IMR-90 (cell line): Measurements from ENCODE around the gene ERCC5. TPM values are rescaled to one million over a fixed set of nuclear protein-coding genes. Genes with fewer than 3 reads are reported as not detected.

ENCODE experiments used
- ATAC-seq: fragments of 200-7000 bp; cut with Tn5 transposase; 2 replicates; pipeline ENCODE4 v1.9.1; 2020; ENCODE audit warnings: low read depth, mild to moderate bottlenecking, moderate library complexity
- BruUV-seq: library from RNA; stranded (reverse); fragments of 400-500 nt; replicated peaks from 2 replicates; lab custom pipeline; 2021; lab: Mats Ljungman, UMichigan
- CTCF ChIA-PET: fragments of 300-600 bp; formaldehyde crosslinking; extraction: SDS; loops from one replicate; lab custom pipeline; 2021; ENCODE audit warnings: antibody characterized with exemption; lab: Yijun Ruan, JAX
- POLR2A ChIA-PET: fragments of 300-600 bp; sonication (Branson Sonifier 250); formaldehyde crosslinking; loops from one replicate; lab custom pipeline; 2022; ENCODE audit warnings: antibody characterized with exemption; ENCODE audit not compliant: unreplicated experiment; lab: Charles Lee
- DNase-seq: peaks from one replicate; pipeline ENCODE4 v3.0.0; 2013
- H2AFZ ChIP-seq: replicated peaks from 2 replicates; pipeline ENCODE3; 2013; ENCODE audit warnings: low read length, mild to moderate bottlenecking; ENCODE audit not compliant: poor library complexity
- H2AK5ac ChIP-seq: 2 replicates; pipeline ENCODE4 v1.6.1; 2013; ENCODE audit warnings: low read depth, low read length, inconsistent platforms
- H2AK9ac ChIP-seq: replicated peaks from 2 replicates; pipeline ENCODE3; 2013; ENCODE audit warnings: mild to moderate bottlenecking, low read depth, low read length, moderate library complexity; ENCODE audit not compliant: poor library complexity
- H2BK120ac ChIP-seq: 2 replicates; pipeline ENCODE4 v1.6.1; 2013; ENCODE audit warnings: low read depth, low read length, inconsistent platforms
- H2BK15ac ChIP-seq: 3 replicates; pipeline ENCODE4 v1.6.1; 2013; ENCODE audit warnings: low read depth, low read length, inconsistent platforms
- H2BK20ac ChIP-seq: 2 replicates; pipeline ENCODE4 v1.6.1; 2013; ENCODE audit warnings: low read depth, mild to moderate bottlenecking, inconsistent platforms, low read length, moderate library complexity
- H2BK5ac ChIP-seq: 2 replicates; pipeline ENCODE4 v1.6.1; 2013; ENCODE audit warnings: mild to moderate bottlenecking, low read depth, low read length, inconsistent platforms; ENCODE audit not compliant: poor library complexity, severe bottlenecking
- H3K14ac ChIP-seq: replicated peaks from 2 replicates; pipeline ENCODE4 v1.6.1; 2013; ENCODE audit warnings: low read depth, low read length, inconsistent platforms
- H3K18ac ChIP-seq: 2 replicates; pipeline ENCODE4 v1.6.1; 2013; ENCODE audit warnings: low read depth, low read length, control low read depth
- H3K23ac ChIP-seq: 2 replicates; pipeline ENCODE4 v1.6.1; 2013; ENCODE audit warnings: low read depth, low read length, inconsistent platforms
- H3K27ac ChIP-seq: 2 replicates; pipeline ENCODE4 v1.5.1; 2013; ENCODE audit warnings: mild to moderate bottlenecking, control low read depth, low read length; ENCODE audit not compliant: insufficient read depth
- H3K27me3 ChIP-seq: 2 replicates; pipeline ENCODE4 v1.6.1; 2013; ENCODE audit warnings: low read length; ENCODE audit not compliant: control insufficient read depth, insufficient read depth
- H3K36me3 ChIP-seq: 2 replicates; pipeline ENCODE4 v1.6.1; 2013; ENCODE audit warnings: low read length, mixed read lengths; ENCODE audit not compliant: control insufficient read depth, insufficient read depth
- H3K4ac ChIP-seq: 2 replicates; pipeline ENCODE4 v1.6.1; 2013; ENCODE audit warnings: low read depth, low read length, inconsistent platforms
- H3K4me1 ChIP-seq: 2 replicates; pipeline ENCODE4 v1.6.1; 2013; ENCODE audit warnings: low read length, mixed read lengths; ENCODE audit not compliant: control insufficient read depth, insufficient read depth
- H3K4me2 ChIP-seq: 2 replicates; pipeline ENCODE4 v1.6.1; 2013; ENCODE audit warnings: low read depth, mild to moderate bottlenecking, control low read depth, low read length, moderate library complexity
- H3K4me3 ChIP-seq: 2 replicates; pipeline ENCODE4 v1.5.1; 2013; ENCODE audit warnings: low read depth, mild to moderate bottlenecking, control low read depth, low read length, moderate library complexity; ENCODE audit not compliant: insufficient read depth
- H3K56ac ChIP-seq: 2 replicates; pipeline ENCODE4 v1.6.1; 2013; ENCODE audit warnings: low read length, inconsistent platforms; ENCODE audit not compliant: insufficient read depth; ENCODE audit errors: extremely low read depth
- H3K79me1 ChIP-seq, 2 experiments: 2 replicates each; pipeline ENCODE4 v1.6.1; 2013; ENCODE audit warnings: low read length in 2 of 2, inconsistent platforms in 1 of 2, low read depth in 1 of 2
- H3K9ac ChIP-seq: 2 replicates; pipeline ENCODE4 v1.6.1; 2013; ENCODE audit warnings: low read depth, low read length, control low read depth
- H3K9me1 ChIP-seq: 2 replicates; pipeline ENCODE4 v1.6.1; 2013; ENCODE audit warnings: low read length, inconsistent platforms; ENCODE audit not compliant: insufficient read depth
- H3K9me3 ChIP-seq: 2 replicates; pipeline ENCODE4 v1.6.1; 2013; ENCODE audit warnings: low read length; ENCODE audit not compliant: control insufficient read depth, insufficient read depth
- H4K20me1 ChIP-seq: 2 replicates; pipeline ENCODE4 v1.6.1; 2013; ENCODE audit warnings: low read length, inconsistent platforms; ENCODE audit not compliant: insufficient read depth
- H4K5ac ChIP-seq: 2 replicates; pipeline ENCODE4 v1.6.1; 2013; ENCODE audit warnings: mild to moderate bottlenecking, low read depth, low read length, control low read depth
- H4K8ac ChIP-seq, 2 experiments: 2 replicates each; pipeline ENCODE4 v1.6.1; 2013; ENCODE audit warnings: low read depth in 2 of 2, low read length in 2 of 2, control low read depth in 1 of 2, inconsistent platforms in 1 of 2
- H4K91ac ChIP-seq: 2 replicates; pipeline ENCODE4 v1.6.1; 2013; ENCODE audit warnings: low read depth, low read length, inconsistent platforms; ENCODE audit not compliant: insufficient read depth
- MAFK ChIP-seq: IDR thresholded peaks from 2 replicates; pipeline ENCODE4 v1.6.1; 2012; ENCODE audit warnings: low read depth, low read length, improper control_type of control experiment
- POLR2A ChIP-seq: IDR thresholded peaks from 2 replicates; pipeline ENCODE4 v1.6.1; 2012; ENCODE audit warnings: mild to moderate bottlenecking, low read depth, low read length
- WGBS, 2 experiments: methylation state at CpG; one replicate each; pipeline versions ENCODE4 v1.1.5 to v1.1.7; 2013; ENCODE audit warnings: missing lambda C conversion rate in 2 of 2; ENCODE audit not compliant: insufficient read length in 1 of 2; ENCODE audit errors: extremely low coverage in 2 of 2; 5-methylcytosine and 5-hydroxymethylcytosine counted together
- dilution Hi-C: fragments of 300-500 bp; cut with HindIII; formaldehyde crosslinking; loops from one replicate; pipeline ENCODE4 v1.14.3; 2018; ENCODE audit warnings: low sequenced_read_pairs; ENCODE audit not compliant: unreplicated experiment
- in situ Hi-C: fragments of 300-500 bp; cut with MboI; formaldehyde crosslinking; loops from 3 replicates; pipeline ENCODE4 v1.14.3; 2019; ENCODE audit warnings: low sequenced_read_pairs, inconsistent platforms, mixed read lengths
- intact Hi-C: fragments of 100-400 bp; cut with micrococcal nuclease; formaldehyde crosslinking; loops from 2 replicates; pipeline ENCODE4 v1.10.0; 2022
- polyA plus RNA-seq, 3 experiments: library from polyadenylated mRNA; depleted of rRNA; stranded (reverse); fragments of >200 nt; gene quantifications; 2 replicates each; pipeline ENCODE4 v1.2.3, GENCODE V29; 2012; ENCODE audit warnings: low replicate concordance in 1 of 3
- total RNA-seq: library from RNA; depleted of rRNA; stranded (reverse); fragments of >200 nt; gene quantifications from 2 replicates; pipeline ENCODE4 v1.2.3, GENCODE V29; 2012

Gene ERCC5
- total and polyA plus RNA-seq, 2 of the 4 experiments (the other 2 are of a cell fraction) = 29.7 to 34.4 TPM

DNA sequence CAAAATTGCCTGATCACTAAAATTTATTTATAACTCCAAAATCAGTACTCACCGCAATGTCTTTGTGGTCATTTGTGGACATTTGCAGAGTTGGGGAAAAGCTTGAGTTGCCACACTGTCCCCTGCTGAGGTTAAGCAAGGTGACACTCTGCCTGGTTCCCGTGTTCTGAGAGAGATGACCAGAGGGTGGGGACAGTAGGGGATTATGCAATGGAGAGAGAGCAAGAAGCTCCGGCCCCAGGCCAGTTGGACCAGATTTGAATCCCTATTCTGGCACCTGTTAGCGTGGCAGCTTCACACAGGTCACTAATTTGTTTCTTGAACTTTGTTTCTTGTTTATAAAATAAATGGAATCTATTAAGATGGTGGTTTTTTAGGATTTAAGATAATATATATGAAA lies 17.8 kb downstream of the ERCC5 start:
- H3K56ac ChIP-seq = no peak overlapping the region
- no peaks in the 10 kb centered on the region; the same call in 1 of the 2 replicates for H3K9me3 ChIP-seq
- H3K4me3 ChIP-seq = no peak overlapping the region
- no peak overlapping the region for H2BK5ac ChIP-seq
- H3K36me3 ChIP-seq = peaks cover 47% of the 10 kb centered on the region
- intact Hi-C loops (no loop called here), in situ Hi-C loops (no loop called here), dilution Hi-C loops (no loop called here)
- no peak for DNase-seq
- peaks cover 4 to 11% of the 10 kb centered on the region in 2 experiments; a peak in 2 of 4 replicates for H3K79me1 ChIP-seq
- no peak overlapping the region for H3K9ac ChIP-seq
- no peak overlapping the region for H4K8ac ChIP-seq
- POLR2A ChIA-PET = no interaction called here
- no peaks in the 10 kb centered on the region; the same call in 1 of the 2 replicates for H3K9me1 ChIP-seq
- TF ChIP-seq POLR2A (no peak), MAFK (no peak)
- no TSS peak for BruUV-seq
- CTCF ChIA-PET = no interaction called here
- no peak overlapping the region for H2BK120ac ChIP-seq
- H2AFZ ChIP-seq = no peak overlapping the region
- H3K18ac ChIP-seq = no peak overlapping the region
- H3K14ac ChIP-seq = no peak overlapping the region
- no peak overlapping the region for H4K5ac ChIP-seq
- H2BK15ac ChIP-seq = no peak overlapping the region
- H3K4me1 ChIP-seq = no peaks in the 10 kb centered on the region
- no peak for ATAC-seq
- no peak overlapping the region for H2AK5ac ChIP-seq
- no CpG with 5 or more reads among the region's 4 CpGs for WGBS, 2 experiments
- no peak overlapping the region for H3K4me2 ChIP-seq
- no peak overlapping the region for H2AK9ac ChIP-seq
- H3K23ac ChIP-seq = no peak overlapping the region
- H4K91ac ChIP-seq = no peak overlapping the region
- H4K20me1 ChIP-seq = peaks cover 3% of the 10 kb centered on the region; the same call in 1 of the 2 replicates
- no peak overlapping the region for H3K4ac ChIP-seq
- no peaks in the 10 kb centered on the region for H3K27me3 ChIP-seq
- no peak overlapping the region for H2BK20ac ChIP-seq
- no peak overlapping the region for H3K27ac ChIP-seq
